Loucy (cell line): Measurements from ENCODE around the gene USP22.

Experiments
- EZH2phosphoT487 ChIP-seq: fragments of 200-600 bp; IDR thresholded peaks from 2 replicates; pipeline ENCODE4 v1.6.1; 2018; ENCODE audit warnings: antibody characterized with exemption, mild to moderate bottlenecking, moderate library complexity, borderline replicate concordance
- TF ChIP-seq, protein P1 (sequence below): fragments of 200-600 bp; sonication (generic); conservative IDR thresholded peaks from 2 replicates; pipeline ENCODE4 v1.5.1; 2014; ENCODE audit warnings: mild to moderate bottlenecking, antibody characterized with exemption, low read length

- TF ChIP-seq, protein P1, sequence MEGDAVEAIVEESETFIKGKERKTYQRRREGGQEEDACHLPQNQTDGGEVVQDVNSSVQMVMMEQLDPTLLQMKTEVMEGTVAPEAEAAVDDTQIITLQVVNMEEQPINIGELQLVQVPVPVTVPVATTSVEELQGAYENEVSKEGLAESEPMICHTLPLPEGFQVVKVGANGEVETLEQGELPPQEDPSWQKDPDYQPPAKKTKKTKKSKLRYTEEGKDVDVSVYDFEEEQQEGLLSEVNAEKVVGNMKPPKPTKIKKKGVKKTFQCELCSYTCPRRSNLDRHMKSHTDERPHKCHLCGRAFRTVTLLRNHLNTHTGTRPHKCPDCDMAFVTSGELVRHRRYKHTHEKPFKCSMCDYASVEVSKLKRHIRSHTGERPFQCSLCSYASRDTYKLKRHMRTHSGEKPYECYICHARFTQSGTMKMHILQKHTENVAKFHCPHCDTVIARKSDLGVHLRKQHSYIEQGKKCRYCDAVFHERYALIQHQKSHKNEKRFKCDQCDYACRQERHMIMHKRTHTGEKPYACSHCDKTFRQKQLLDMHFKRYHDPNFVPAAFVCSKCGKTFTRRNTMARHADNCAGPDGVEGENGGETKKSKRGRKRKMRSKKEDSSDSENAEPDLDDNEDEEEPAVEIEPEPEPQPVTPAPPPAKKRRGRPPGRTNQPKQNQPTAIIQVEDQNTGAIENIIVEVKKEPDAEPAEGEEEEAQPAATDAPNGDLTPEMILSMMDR, result no peak
- TF ChIP-seq EZH2phosphoT487, result no peak
Measured at GRCh38 chr17:21077281-21077680, 34.5 kb upstream of the USP22 start.
